Medulla oblongata (tissue), 1 donor: ENCODE measurements around the gene JPH3.

Experiments used
- DNase-seq: peaks from one replicate; pipeline ENCODE4 v3.0.0-alpha.2; 2015; ENCODE audit errors: extremely low spot score

The JPH3 gene

GRCh38 chr16:87696726-87697125 is 94.4 kb downstream of the JPH3 start:
- DNase-seq, result no peak

- DNase-seq, result no peak
These were observed 94.9 kb downstream of the JPH3 start for GRCh38 chr16:87697256-87697655.

- DNase-seq, result no peak
These were observed 95.5 kb downstream of the JPH3 start for GRCh38 chr16:87697792-87698191.

- no peak for DNase-seq
These were observed 95.9 kb downstream of the JPH3 start for GRCh38 chr16:87698241-87698640.

GRCh38 chr16:87698676-87699199 is 96.4 kb downstream of the JPH3 start:
- no peak for DNase-seq

GRCh38 chr16:87700406-87701077 is 98.2 kb downstream of the JPH3 start:
- DNase-seq, result no peak

- DNase-seq, result no peak
These were observed 98.8 kb downstream of the JPH3 start for GRCh38 chr16:87701078-87701460.

- DNase-seq, result no peak
These were observed 99.2 kb downstream of the JPH3 start for GRCh38 chr16:87701505-87701921.

- no peak for DNase-seq
These were observed 100.1 kb downstream of the JPH3 start for GRCh38 chr16:87702325-87702811.

- no peak for DNase-seq
These were observed 100.8 kb downstream of the JPH3 start for GRCh38 chr16:87703071-87703470.

GRCh38 chr16:87703835-87704375 is 101.6 kb downstream of the JPH3 start:
- no peak for DNase-seq

GRCh38 chr16:87704754-87705353 is 102.5 kb downstream of the JPH3 start:
- DNase-seq, result peak; percentile 73

- DNase-seq, result peak; percentile 28
These were observed 103.5 kb downstream of the JPH3 start for GRCh38 chr16:87705771-87706277.

- DNase-seq, result no peak
These were observed 104.1 kb downstream of the JPH3 start for GRCh38 chr16:87706278-87707000.

- no peak for DNase-seq
These were observed 104.8 kb downstream of the JPH3 start for GRCh38 chr16:87707097-87707496.

GRCh38 chr16:87707714-87708580 is 105.6 kb downstream of the JPH3 start:
- DNase-seq, result no peak

- DNase-seq, result no peak
These were observed 106.8 kb downstream of the JPH3 start for GRCh38 chr16:87708881-87709638.

- no peak for DNase-seq
These were observed 107.4 kb downstream of the JPH3 start for GRCh38 chr16:87709677-87710076.

GRCh38 chr16:87710887-87711286 is 108.6 kb downstream of the JPH3 start:
- DNase-seq, result no peak

GRCh38 chr16:87712184-87712762 is 110.0 kb downstream of the JPH3 start:
- no peak for DNase-seq
